ENCODE data around the gene HSPA5. TPM values are rescaled to one million over a fixed set of nuclear protein-coding genes. Genes with fewer than 3 reads are reported as not detected.

The HSPA5 gene
- total RNA-seq, 4 donors from 2014 or later, result 39.9 to 69.3 (median 46.0) TPM

DNA sequence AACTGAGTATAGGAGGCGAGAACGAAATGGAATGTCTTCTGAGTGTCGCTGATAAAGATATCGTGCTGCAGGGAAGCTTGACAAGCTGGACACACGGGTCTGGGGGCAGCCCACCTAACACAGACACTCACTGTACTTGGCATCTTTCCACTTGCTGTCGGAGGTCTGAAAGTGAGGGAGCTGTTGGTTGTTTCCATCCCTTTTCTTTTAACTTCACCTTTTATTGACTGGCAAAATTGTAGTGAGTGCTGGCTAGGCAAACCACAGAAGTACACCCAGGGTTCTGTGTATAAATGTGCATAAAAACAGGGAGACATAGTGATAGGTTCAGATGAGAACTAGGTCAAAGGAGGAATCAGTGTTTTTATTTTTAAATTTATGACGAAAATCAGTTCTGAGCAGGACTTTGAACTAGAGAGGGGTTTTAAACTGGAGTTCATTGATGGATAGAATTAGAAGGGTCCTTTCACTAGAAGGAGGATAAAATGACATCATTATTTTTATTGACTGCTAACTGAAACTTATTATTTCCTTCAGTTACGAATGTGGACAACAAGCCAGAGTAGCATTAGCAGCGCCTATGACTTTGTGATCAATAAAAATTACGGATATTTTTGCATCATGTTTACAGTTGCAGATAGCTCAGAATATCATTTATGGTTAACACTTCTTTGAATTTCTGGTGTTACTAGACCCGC lies 21.3 kb upstream of the HSPA5 start:
- in situ Hi-C loops (cut with MboI; ENCODE audit: low sequenced_read_pairs in 4 of 4), result no loop called here
- intact Hi-C loops (cut with DNase I; ENCODE audit: low total_unique reads), result loop anchor here (5.0 kb wide), 1 partner anchor 320 kb away; the partner anchor contains the start of gene GOLGA1

DNA sequence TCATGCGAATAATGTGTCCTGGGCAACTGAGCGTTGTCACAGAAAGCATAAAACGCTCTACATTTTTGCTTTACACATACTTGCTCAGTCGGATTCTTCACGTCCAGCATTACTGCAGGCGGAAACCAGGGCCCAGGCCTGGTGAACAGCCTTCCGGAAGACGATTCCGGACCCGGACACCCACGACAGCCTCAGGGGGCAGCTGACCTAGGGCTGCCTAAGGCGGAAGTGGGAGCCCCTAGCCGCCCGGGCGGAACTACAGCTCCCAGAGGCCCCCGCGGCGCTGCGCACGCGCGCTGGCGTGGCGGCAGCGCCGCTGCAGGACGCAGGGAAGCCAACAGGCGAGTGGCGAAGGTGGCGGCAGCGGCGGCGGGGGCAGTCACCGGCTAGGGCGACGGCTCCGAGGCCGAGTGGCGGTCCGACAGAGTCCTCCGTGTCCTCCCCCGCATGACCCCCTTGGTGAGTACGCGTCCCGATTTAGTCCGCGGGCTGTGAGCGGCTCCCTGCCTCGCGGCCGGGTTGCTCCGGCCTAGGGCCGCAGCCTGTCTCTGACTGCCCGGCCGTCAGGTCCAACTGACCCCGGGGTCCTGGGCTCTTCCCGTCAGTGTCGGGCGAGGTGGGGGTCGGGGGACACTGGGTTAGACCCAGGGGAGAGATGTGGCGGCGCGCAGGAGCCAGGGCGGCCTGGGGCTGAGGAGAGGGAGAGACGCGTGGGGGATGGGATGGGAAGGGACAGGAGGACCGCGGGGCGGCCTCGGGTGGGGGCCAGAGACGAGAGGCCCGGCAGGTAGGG lies 20.6 kb upstream of the HSPA5 start, which contains the start of gene GAPVD1:
Gene GAPVD1, plus strand, starts transcription at position 326 of the 793 bp plus-strand sequence. CDS start 37,096 bp downstream, outside the sequence.
- TF ChIP-seq, protein P1, sequence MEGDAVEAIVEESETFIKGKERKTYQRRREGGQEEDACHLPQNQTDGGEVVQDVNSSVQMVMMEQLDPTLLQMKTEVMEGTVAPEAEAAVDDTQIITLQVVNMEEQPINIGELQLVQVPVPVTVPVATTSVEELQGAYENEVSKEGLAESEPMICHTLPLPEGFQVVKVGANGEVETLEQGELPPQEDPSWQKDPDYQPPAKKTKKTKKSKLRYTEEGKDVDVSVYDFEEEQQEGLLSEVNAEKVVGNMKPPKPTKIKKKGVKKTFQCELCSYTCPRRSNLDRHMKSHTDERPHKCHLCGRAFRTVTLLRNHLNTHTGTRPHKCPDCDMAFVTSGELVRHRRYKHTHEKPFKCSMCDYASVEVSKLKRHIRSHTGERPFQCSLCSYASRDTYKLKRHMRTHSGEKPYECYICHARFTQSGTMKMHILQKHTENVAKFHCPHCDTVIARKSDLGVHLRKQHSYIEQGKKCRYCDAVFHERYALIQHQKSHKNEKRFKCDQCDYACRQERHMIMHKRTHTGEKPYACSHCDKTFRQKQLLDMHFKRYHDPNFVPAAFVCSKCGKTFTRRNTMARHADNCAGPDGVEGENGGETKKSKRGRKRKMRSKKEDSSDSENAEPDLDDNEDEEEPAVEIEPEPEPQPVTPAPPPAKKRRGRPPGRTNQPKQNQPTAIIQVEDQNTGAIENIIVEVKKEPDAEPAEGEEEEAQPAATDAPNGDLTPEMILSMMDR (IDR thresholded peaks at IDR 0.05 in 4 of 5, conservative IDR thresholded peaks at IDR 0.05 in 1 of 5), result peak; percentile 40 to 60 (median 48)
- peak; percentile 78 to 89 for TF ChIP-seq POLR2A (IDR thresholded peaks at IDR 0.05)
- Histone ChIP-seq H3K4me1 (peaks cover 27% of the 10 kb centered on the region in 2 donors), H3K27ac (peak within 1 kb of the TSS; percentile 84 to 97 (median 94)), H3K27me3 (no peaks in the 10 kb centered on the region), H3K4me3 (peak within 1 kb of the TSS; percentile 91 to 99 (median 98)), H3K9me3 (no peaks in the 10 kb centered on the region), H3K36me3 (no peaks in the 10 kb centered on the region)
- intact Hi-C loops (cut with DNase I; ENCODE audit: low total_unique reads) (loop anchor here (1.0 to 5.0 kb wide), 3 partner anchors 20 to 319 kb away; partner anchors contain the start of genes GOLGA1, HSPA5 and RABEPK), in situ Hi-C loops (cut with MboI; ENCODE audit: low sequenced_read_pairs in 4 of 4) (no loop called here)
- ATAC-seq (peak; percentile 96 to 97), DNase-seq (peak; percentile 68 to 89)

More for the DNA sequence above, 21.3 kb upstream of the HSPA5 start:
- Histone ChIP-seq H3K27me3 (no peaks in the 10 kb centered on the region), H3K36me3 (no peaks in the 10 kb centered on the region), H3K27ac (peak overlapping the region; percentile 84 to 97 (median 94)), H3K4me3 (peak overlapping the region; percentile 91 to 99 (median 98)), H3K9me3 (no peaks in the 10 kb centered on the region), H3K4me1 (peaks cover 27% of the 10 kb centered on the region in 2 donors)
- no peak for TF ChIP-seq POLR2A (IDR thresholded peaks at IDR 0.05)
- TF ChIP-seq, protein P1 (IDR thresholded peaks at IDR 0.05 in 4 of 5, conservative IDR thresholded peaks at IDR 0.05 in 1 of 5), result no peak
- ATAC-seq (no peak), DNase-seq (no peak)

DNA sequence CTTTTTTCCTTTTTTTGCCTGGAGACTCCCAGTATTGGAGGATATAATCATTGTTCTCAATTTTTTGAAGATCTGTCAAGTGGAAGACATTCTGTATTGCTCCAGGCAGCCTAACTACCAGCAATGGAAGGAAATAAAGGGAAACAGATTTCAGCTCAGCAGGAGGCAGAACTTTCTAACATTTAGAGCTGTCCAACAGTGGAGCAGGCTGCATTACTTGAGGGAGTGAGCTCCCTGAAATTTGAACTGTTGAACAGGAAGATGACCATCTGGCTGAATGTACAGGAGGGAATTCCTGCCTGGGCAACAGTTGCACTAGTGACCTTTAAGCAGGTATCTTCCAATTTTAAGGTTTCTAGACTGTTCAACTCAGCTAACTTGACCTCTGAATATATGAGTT lies 19.4 kb upstream of the HSPA5 start:
- H3K4me1 ChIP-seq, result peaks cover 27% of the 10 kb centered on the region in 2 donors
- no peak for ATAC-seq
- in situ Hi-C loops (cut with MboI; ENCODE audit: low sequenced_read_pairs in 4 of 4), result no loop called here
- H3K27ac ChIP-seq, result peak overlapping the region; percentile 84 to 97 (median 94)
- no peak overlapping the region for H3K4me3 ChIP-seq
- no peaks in the 10 kb centered on the region for H3K27me3 ChIP-seq
- H3K9me3 ChIP-seq, result no peaks in the 10 kb centered on the region
- no peak for TF ChIP-seq POLR2A (IDR thresholded peaks at IDR 0.05)
- TF ChIP-seq, protein P1 (IDR thresholded peaks at IDR 0.05 in 4 of 5, conservative IDR thresholded peaks at IDR 0.05 in 1 of 5), result no peak
- intact Hi-C loops (cut with DNase I; ENCODE audit: low total_unique reads), result loop anchor here (5.0 kb wide), 1 partner anchor 318 kb away; the partner anchor contains the start of gene GOLGA1
- no peak for DNase-seq
- H3K36me3 ChIP-seq, result no peaks in the 10 kb centered on the region

DNA sequence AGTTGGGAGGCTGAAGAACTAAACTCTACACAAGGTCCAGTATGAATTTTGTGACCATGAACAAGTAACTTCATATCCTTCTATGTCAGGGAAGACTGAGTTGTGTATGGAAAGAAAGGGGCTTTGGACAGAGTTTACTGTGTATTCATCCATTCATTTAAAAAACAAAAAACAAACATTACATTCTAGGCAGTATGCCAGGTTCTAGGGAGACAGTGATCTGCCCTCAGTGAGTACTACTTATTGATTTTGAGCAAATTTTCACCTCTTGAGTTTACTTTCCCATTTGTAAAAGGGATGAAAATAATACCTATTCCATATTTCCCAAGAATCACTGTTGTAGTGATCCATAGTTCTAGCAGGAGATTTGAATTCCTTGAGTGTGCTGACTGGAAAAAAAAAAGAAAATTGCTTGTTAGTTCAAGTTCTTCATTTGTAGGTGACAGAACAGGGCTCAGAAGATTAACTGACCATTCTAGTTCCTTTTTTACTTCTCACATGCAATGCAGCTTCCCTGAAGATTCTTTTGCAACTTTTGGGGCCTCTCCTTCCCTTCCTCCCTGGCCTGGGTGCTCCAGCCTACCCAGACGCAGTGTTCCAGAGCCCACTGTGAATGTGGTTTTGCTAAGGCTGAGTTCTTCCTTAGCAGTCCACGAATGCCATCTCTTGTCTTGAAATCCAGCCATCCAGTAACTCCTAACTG lies 17.8 kb upstream of the HSPA5 start:
- intact Hi-C loops (cut with DNase I; ENCODE audit: low total_unique reads) (no loop called here), in situ Hi-C loops (cut with MboI; ENCODE audit: low sequenced_read_pairs in 4 of 4) (loop anchor here in 1 of 4 donors (10.0 kb wide), 1 partner anchor 116 kb away; no protein-coding TSS in a partner anchor)
- H3K36me3 ChIP-seq, result no peaks in the 10 kb centered on the region
- ATAC-seq (no peak), DNase-seq (no peak)
- H3K27me3 ChIP-seq, result no peaks in the 10 kb centered on the region
- H3K4me3 ChIP-seq, result no peak overlapping the region
- H3K9me3 ChIP-seq, result no peaks in the 10 kb centered on the region
- H3K27ac ChIP-seq, result no peak overlapping the region
- TF ChIP-seq POLR2A (IDR thresholded peaks at IDR 0.05), result no peak
- TF ChIP-seq, protein P1 (IDR thresholded peaks at IDR 0.05 in 4 of 5, conservative IDR thresholded peaks at IDR 0.05 in 1 of 5), result no peak
- H3K4me1 ChIP-seq, result peaks cover 21 to 22% of the 10 kb centered on the region in 2 donors

Measured in gastrocnemius medialis (tissue), 4 donors.